ENCODE results near the gene CTAGE6. TPM values are rescaled to one million over a fixed set of nuclear protein-coding genes. Genes with fewer than 3 reads are reported as not detected.
"Not testable (repeated sequence)": the region's sequence is repeated elsewhere in the genome, so short reads cannot be mapped to it uniquely, and the experiment has no call there.

The CTAGE6 gene, protein sequence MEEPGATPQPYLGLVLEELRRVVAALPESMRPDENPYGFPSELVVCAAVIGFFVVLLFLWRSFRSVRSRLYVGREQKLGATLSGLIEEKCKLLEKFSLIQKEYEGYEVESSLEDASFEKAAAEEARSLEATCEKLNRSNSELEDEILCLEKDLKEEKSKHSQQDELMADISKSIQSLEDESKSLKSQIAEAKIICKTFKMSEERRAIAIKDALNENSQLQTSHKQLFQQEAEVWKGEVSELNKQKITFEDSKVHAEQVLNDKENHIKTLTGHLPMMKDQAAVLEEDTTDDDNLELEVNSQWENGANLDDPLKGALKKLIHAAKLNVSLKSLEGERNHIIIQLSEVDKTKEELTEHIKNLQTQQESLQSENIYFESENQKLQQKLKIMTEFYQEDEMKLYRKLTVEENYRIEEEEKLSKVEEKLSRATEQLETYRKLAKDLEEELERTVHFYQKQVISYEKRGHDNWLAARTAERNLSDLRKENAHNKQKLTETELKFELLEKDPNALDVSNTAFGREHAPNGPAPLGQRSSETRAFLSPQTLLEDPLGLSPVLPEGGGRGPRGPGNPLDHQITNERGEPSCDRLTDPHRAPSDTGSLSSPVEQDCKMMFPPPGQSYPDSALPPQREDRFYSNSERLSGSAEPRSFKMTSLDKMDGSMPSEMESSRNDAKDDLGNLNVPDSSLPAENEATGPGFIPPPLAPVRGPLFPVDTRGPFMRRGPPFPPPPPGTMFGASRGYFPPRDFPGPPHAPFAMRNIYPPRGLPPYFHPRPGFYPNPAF
- under 1 TPM; 0.21 to 0.35 (median 0.30) TPM for total RNA-seq

DNA sequence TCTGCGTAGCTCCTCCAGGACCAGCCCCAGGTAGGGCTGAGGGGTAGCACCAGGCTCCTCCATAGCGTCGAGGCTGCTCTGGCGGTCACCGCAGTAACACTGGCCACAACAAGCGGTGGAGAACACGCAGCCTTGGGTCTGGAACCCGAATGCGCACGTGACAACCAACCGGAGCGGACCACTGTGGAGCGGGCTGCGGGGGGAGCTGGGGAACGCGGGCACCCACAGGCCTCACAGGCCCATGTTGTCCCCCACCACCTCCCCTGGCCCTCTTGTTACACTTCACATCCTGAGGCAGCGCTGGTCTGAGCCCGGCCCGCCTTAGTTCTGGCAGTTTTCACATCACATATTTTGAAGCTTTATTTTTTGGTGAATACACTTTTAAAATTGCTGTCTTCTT lies at the start of gene CTAGE6:
TSS of gene CTAGE6 (minus strand) at position 101 of the 400 bp plus-strand sequence. CDS start at position 63, 38 bp downstream.
- H3K9me3 Mint-ChIP-seq; H3K36me3 Mint-ChIP-seq (ENCODE audit: insufficient read depth); DNase-seq; H3K4me3 Mint-ChIP-seq; H3K27me3 Mint-ChIP-seq (ENCODE audit: low read depth); ATAC-seq; H3K4me1 Mint-ChIP-seq (ENCODE audit: low read depth): not testable (repeated sequence)

DNA sequence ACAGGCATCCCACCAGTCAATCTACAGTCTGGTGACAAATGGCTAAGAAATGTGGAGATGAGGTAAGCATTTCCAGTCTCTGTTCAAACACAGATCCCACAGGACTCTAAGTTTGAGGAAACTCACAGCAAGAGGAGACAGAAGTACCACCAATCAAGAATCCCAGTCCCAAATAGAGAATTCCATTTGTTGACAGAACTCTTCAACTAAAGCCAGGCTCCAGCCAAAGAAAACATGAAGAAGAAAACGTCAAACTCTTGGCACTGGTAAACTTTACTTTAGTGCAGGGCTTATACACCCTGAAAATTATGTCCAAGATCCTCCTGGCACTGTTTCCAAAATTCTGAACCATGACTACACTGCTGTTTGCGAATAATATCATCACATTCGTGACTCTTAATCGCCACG lies 49.2 kb upstream of the CTAGE6 start:
- H3K36me3 Mint-ChIP-seq (ENCODE audit: insufficient read depth); H3K4me1 Mint-ChIP-seq (ENCODE audit: low read depth); DNase-seq; H3K9me3 Mint-ChIP-seq; ATAC-seq; H3K27me3 Mint-ChIP-seq (ENCODE audit: low read depth); H3K4me3 Mint-ChIP-seq: not testable (repeated sequence)

DNA sequence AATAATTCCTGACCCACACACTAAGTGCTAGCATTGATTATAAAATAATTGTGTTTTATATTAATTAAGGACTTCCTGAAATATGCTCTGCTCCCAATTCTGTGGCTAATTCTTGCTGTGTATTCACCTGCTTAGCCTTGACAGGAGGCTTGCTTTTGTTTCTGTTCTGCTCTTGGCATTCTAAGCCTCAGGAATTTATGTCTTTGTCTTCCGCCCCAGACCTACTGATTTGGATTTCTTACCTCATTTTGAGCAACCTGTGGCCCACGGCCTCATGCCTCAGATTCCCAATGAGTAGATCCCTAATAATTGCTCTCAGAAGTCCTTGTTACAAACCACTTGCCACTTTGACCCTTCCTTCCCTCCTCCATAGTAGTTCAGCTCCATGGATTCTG lies 40.4 kb upstream of the CTAGE6 start:
- H3K9me3 Mint-ChIP-seq; H3K4me1 Mint-ChIP-seq (ENCODE audit: low read depth); H3K27me3 Mint-ChIP-seq (ENCODE audit: low read depth); DNase-seq; ATAC-seq; H3K36me3 Mint-ChIP-seq (ENCODE audit: insufficient read depth); H3K4me3 Mint-ChIP-seq: not testable (repeated sequence)

DNA sequence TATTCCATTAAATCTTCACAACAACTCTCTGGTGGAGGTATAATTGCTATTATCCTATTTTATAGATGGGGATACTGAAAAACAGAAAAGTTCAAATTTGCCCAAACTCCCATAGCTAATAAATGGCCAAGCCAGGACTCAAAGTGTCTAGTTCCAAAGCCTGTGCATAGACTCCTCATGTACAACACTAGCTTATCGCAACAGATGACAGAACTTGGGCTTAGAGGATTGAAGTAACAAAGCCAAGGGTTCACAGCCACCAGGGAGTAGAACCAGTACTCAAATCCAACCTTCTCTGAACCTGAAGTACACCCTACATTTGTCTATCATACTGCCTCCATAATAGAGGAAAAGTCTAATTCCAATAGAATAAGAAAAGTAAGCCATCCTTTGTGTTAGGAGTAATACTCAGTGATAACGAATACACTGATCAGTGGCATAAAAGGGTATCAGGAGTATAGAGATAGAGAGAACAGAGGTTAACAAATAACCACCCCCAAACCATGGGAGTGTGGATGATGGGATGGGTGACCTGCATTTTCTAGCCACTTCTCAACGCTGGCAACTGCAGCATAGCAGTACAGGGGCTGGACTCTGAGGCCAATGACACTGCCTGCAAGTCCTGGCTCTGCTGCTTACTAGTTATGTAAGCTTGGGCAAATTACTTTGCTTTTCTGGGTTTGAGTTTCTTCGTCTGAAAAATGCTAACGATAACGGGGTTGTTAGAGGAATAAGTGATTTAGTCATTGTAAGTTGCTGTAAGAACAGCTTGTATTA lies 39.8 kb upstream of the CTAGE6 start:
- ATAC-seq; H3K9me3 Mint-ChIP-seq; H3K36me3 Mint-ChIP-seq (ENCODE audit: insufficient read depth); H3K4me3 Mint-ChIP-seq; H3K27me3 Mint-ChIP-seq (ENCODE audit: low read depth); H3K4me1 Mint-ChIP-seq (ENCODE audit: low read depth); DNase-seq: not testable (repeated sequence)

DNA sequence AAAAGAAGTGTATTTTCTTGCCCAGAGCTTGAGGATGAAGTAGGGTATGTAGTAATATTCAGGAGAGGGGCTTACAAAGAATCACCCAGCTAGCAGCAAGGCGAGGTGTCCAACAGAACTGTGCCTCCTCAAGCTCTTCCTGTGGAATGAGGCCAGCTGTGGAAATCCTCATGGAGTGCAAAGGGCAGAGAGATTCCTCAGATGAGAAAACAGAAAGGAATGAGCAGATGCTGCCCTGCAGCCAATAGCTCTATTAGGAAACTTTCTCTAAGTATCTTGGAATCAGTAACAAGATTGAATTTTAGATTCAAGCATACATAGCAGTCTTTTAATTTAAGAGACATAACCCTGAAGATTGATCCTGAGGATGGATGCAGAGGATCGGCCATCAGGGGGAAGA lies 38.2 kb upstream of the CTAGE6 start:
- H3K4me1 Mint-ChIP-seq (ENCODE audit: low read depth); H3K9me3 Mint-ChIP-seq; ATAC-seq; DNase-seq; H3K4me3 Mint-ChIP-seq; H3K36me3 Mint-ChIP-seq (ENCODE audit: insufficient read depth); H3K27me3 Mint-ChIP-seq (ENCODE audit: low read depth): not testable (repeated sequence)

DNA sequence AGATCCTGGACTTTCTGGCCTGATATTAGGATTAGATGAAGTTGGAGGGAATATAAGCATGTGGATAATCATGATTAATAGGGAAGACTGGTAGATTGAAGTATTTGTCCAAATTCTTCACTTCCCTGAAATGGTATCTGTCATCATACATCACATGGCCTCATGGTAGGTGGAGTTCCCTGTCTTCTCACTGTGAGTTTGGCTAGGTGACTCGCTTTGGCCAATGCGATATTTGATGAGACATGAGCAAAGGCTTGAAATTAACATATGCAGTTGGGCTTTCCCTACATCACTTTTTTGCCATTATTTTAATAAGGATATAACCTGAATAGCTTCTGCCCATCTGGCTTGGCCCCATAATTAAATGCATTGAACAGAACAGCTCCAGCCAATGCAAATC lies 35.1 kb upstream of the CTAGE6 start:
- not testable (repeated sequence) for H3K4me1 Mint-ChIP-seq (ENCODE audit: low read depth); H3K9me3 Mint-ChIP-seq; H3K36me3 Mint-ChIP-seq (ENCODE audit: insufficient read depth); DNase-seq; H3K4me3 Mint-ChIP-seq; H3K27me3 Mint-ChIP-seq (ENCODE audit: low read depth)
- ATAC-seq = peak; percentile 76 to 87

DNA sequence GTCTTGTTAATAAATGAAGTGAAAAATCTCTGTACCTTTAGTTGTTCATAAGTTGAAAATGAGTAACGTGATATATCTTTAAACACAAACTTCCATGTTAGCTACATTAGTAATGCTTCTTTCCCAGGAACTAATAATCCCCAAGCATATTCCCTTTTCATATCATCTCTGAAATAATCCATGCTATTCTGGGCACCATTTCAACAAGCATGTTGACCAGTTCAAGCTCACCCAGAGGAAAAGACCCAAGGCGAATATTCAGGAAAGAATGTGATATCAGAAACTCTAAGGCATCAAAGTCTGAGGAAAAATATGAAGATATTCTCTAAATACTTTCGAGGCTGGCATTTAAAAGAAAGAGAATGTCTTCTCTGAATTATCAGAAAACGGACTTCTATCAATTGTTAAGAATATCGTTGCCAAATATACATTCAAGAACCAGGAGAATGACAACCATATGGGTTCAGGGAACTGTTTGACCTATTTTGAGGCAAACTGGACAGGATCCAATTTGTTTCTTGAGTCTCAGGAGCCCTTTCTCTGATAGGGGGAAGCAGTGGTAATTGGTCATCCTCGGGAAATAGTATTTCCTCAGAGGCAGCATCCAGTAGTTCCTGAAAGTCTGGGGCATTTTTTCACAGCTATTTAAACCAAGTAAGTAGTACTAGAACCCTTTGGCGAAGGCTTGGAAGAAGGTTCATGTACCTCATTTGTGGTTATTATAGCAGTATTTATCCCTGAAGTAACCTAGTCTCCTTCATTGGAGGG lies 28.1 kb upstream of the CTAGE6 start:
- not testable (repeated sequence) for H3K27me3 Mint-ChIP-seq (ENCODE audit: low read depth); H3K36me3 Mint-ChIP-seq (ENCODE audit: insufficient read depth); DNase-seq; H3K4me3 Mint-ChIP-seq; ATAC-seq; H3K9me3 Mint-ChIP-seq; H3K4me1 Mint-ChIP-seq (ENCODE audit: low read depth)

DNA sequence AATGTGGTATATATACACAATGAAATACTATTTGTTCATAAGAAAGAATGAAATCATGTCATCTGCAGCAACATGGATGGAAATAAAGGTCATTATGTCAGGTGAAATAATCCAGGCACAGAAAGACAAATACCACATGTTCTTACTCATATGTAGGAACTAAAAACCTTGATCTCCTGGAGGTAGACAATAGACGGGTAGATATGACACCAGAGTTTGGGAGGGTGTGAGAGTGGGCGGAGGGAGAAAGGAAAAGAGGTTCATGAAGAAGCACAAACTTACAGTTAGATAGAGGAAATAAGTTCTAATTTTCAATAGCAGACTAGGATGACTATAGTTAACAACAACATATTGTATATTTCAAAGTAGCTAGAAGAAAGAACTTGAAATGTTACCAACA lies 22.1 kb upstream of the CTAGE6 start:
- DNase-seq; H3K4me3 Mint-ChIP-seq; H3K9me3 Mint-ChIP-seq; ATAC-seq; H3K27me3 Mint-ChIP-seq (ENCODE audit: low read depth); H3K4me1 Mint-ChIP-seq (ENCODE audit: low read depth); H3K36me3 Mint-ChIP-seq (ENCODE audit: insufficient read depth): not testable (repeated sequence)

DNA sequence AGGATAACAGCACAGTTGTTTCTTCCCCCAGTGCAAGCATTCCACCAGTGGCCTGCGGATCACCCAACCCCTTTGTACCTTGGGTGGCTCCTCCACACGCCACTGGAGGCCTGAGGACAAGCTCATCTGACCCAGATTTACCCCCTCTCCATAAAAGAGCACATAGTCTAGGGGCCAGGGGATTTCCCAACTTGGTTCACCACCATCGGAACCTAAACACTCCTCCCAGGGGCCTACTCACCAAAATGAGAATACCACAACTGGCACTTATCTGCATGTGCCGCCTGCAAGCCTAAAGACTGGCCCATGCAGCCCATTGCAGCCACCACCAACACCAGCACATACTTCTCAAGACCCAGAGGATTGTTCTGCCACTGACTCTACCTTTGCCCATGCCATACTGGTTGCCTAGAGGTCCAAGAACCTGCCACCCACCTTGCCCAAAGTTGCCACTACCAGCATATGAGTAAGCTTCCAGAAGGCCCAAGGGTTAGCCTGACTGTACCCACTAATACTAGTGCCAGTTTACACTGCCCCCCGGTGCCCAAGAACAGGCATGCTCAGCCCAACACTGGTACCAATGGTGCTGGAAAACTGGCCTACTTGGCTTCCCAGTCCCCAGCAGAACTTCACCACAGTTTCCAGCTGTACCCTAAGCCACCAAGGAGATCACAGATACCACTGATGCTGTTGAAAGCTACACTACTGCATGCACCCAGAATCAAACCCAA lies 15.4 kb upstream of the CTAGE6 start:
- H3K4me3 Mint-ChIP-seq; H3K27me3 Mint-ChIP-seq (ENCODE audit: low read depth); H3K36me3 Mint-ChIP-seq (ENCODE audit: insufficient read depth); H3K4me1 Mint-ChIP-seq (ENCODE audit: low read depth); ATAC-seq; H3K9me3 Mint-ChIP-seq; DNase-seq: not testable (repeated sequence)

DNA sequence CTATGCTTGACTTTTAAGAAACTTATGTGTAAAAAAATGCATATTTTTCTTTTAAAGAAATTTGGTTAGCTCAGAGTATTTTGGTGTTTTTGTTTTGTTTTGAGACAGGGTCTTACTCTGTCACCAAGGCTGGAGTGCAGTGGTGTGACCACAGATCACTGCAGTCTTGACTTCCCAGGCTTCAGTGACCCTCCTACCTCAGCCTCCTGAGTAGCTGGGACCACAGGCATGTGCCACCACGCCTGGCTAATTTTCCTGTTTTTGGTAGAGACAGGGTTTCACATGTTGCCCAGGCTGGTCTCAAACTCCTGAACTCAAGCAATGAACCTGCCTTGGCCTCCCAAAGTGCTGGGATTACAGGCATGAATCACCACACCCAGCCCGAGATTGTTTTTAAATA lies 10.0 kb upstream of the CTAGE6 start:
- H3K4me1 Mint-ChIP-seq (ENCODE audit: low read depth); H3K4me3 Mint-ChIP-seq; ATAC-seq; H3K36me3 Mint-ChIP-seq (ENCODE audit: insufficient read depth); DNase-seq; H3K9me3 Mint-ChIP-seq; H3K27me3 Mint-ChIP-seq (ENCODE audit: low read depth): not testable (repeated sequence)

DNA sequence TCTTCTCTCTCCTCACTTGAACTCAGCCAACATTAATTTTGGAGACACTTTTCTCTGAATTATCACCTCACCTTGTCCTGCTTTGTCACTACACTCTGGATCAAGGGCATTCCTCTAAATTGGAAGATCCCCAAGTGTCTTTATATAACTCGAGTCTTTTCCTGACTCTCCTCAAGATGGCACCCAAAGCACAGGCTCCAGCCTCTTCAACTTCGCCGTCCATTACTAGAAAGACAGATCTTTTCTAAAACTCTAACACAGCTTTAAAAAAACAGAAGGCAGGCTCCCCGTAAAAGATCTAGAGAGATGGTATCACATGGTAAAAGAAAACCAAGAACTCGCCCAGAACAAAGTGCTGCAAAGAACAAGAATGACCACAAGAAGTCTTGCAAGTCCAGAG lies 8.2 kb upstream of the CTAGE6 start:
- H3K27me3 Mint-ChIP-seq (ENCODE audit: low read depth); H3K4me3 Mint-ChIP-seq; H3K4me1 Mint-ChIP-seq (ENCODE audit: low read depth); H3K9me3 Mint-ChIP-seq; DNase-seq; H3K36me3 Mint-ChIP-seq (ENCODE audit: insufficient read depth): not testable (repeated sequence)
- peak in 1 of 2 donors; percentile 73 for ATAC-seq

DNA sequence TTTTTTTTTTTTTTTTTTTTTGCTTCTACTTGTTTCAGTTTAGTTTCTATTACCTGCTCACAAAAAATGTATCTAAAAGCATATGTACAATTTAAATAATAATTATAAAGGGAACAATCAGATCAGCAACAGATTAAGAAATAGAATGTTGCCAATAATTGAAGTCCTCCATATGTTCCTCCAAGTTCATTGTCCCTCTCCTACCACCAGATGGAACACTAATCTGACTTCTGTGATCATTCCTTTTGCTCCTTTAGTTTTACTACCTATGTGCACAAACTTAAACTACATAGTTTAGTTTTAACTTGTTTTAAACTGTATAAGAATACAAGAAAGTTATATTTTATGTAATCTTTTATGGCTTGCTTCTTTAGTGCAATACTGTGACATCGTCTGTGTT lies 5.6 kb upstream of the CTAGE6 start:
- H3K4me3 Mint-ChIP-seq; H3K9me3 Mint-ChIP-seq; DNase-seq; H3K27me3 Mint-ChIP-seq (ENCODE audit: low read depth); H3K4me1 Mint-ChIP-seq (ENCODE audit: low read depth); ATAC-seq; H3K36me3 Mint-ChIP-seq (ENCODE audit: insufficient read depth): not testable (repeated sequence)

DNA sequence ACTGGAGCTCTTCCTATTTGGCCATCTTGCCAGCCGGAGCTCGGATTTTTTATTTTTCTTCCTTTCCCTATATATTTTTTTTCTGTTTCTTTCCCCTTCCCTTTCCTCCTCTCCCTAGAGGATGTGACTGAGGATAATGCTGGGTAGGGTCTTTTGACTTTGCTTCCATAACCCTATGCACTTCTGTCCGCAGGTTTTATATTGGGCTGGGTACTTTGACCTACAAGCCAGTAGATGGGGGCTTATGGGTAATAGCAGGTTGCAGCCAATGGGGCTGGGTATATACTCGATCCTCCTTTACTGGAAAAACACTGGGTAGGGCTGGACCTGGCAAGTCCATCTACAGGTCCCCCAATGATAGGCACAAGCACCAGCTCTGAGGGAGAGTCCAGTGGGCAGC lies 12.2 kb downstream of the CTAGE6 start:
- not testable (repeated sequence) for ATAC-seq; H3K27me3 Mint-ChIP-seq (ENCODE audit: low read depth); DNase-seq; H3K9me3 Mint-ChIP-seq; H3K4me3 Mint-ChIP-seq; H3K36me3 Mint-ChIP-seq (ENCODE audit: insufficient read depth); H3K4me1 Mint-ChIP-seq (ENCODE audit: low read depth)
